GM19239 (cell line): ENCODE data around the gene SLC27A4.

Experiments used
- DNase-seq: peaks from one replicate; pipeline ENCODE4 v3.0.0; 2011; ENCODE audit warnings: low spot score; ENCODE audit not compliant: insufficient read length
- FAIRE-seq: peaks from 2 replicates; lab custom pipeline; 2011; peaks lifted over from hg19 to GRCh38; lab: Jason Lieb, UNC

The SLC27A4 gene

DNA sequence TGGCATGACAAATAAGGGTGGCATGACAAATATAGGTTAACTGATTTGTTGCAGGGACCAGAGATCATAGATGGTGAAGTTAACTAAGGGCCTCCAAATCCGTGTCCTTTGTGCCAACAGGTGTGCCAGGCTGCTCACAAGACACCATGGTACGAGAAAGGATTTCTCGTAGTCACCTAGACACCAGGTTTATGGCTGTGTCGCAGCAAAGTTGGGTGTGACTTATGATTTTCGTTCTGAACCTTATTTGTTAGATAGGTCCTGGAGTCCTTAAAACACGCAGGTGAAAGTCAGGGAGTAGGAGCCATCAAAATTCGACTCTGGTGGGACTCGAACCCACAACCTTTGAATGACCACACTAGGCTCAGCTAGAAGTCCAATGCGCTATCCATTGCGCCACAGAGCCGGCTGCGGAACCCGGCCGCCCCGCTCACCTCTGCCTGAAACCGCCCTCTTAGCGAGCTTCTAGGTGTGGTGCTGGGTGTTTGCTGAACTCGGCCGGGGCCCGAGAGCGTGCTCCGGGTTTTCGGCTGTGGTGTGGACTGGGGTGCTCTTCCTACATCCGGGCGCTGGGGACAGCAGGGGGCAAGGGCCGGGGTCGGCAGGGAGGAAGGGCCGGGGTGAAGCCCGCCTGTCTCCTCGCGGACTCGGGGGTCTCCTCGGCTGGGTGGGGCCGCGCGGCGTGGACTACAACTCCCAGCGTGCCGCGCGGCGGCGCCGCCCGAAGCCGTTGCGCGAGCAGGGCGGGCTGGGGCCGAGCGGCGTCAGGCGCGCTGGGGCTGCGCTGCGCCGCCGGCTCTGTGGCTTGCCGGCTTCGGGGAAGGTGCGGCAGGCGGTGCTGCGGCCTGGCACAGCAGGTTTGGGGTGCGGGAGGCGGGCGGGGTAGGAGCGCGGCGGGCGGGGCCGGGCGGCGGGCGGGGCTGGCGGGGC is at the start of gene SLC27A4:
TSS of gene SLC27A4 (plus strand) at position 767 of the 930 bp plus-strand sequence. CDS start 2,606 bp downstream, outside the sequence.
- DNase-seq, result peak; percentile 95
- FAIRE-seq, result peak; percentile 63

DNA sequence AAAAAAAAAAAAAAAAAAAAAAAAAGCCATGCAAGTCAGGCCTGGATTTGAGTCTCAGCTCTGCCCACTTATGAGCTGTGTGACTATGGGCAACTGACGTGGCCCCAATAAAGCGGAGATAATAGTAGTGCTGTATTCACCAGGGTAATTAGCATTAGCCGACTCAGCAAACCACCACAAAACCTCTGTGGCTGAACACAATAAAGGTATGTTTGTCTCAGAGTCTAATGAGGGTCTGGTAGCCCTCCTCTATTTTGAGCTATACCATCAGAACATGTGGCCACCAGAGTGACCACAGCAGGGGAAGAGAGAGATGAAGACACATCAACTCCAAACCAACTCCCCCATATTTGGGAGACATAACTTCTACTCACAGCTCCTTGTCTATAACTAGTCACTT is 48.3 kb upstream of the SLC27A4 start:
- FAIRE-seq, result no peak
- DNase-seq, result no peak

DNA sequence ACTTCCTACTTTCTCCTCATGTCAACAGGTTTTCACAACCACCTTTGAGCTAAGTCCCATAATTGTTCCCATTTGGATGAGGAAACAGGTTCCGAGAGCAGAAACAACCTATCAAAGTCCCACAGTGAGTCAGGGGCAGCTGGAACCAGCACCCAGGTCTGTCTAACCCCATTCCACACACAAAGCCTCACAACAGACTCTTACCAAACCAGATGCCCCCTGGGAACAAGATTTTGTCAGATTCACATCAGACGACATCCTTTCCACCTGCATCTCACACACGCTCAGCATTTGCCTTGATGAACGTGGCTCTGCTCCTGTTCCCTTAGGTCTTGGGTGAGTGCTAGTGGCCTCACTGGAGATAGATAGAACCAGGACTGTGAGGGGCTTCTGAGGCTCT is 47.2 kb upstream of the SLC27A4 start:
- DNase-seq (no peak), FAIRE-seq (no peak)

DNA sequence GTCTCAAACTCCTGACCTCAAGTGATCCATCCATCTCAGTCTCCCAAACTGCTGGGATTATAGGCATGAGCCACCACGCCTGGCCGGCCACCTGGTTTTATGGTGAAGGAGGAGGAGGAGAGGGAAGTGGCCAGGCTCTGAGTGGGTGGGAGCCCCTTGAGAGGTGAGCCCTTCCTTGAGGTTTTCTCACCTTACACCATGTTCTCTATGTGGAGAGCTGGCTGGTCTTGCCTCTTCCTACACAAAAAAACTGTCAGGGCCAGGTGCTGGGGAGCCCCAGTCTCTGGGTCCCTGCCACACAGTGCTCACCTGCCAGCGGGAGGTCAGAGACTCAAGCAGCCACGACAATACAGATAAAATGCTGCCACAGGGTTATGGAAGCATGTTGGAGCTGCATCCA is 46.2 kb upstream of the SLC27A4 start:
- FAIRE-seq (no peak), DNase-seq (no peak)

DNA sequence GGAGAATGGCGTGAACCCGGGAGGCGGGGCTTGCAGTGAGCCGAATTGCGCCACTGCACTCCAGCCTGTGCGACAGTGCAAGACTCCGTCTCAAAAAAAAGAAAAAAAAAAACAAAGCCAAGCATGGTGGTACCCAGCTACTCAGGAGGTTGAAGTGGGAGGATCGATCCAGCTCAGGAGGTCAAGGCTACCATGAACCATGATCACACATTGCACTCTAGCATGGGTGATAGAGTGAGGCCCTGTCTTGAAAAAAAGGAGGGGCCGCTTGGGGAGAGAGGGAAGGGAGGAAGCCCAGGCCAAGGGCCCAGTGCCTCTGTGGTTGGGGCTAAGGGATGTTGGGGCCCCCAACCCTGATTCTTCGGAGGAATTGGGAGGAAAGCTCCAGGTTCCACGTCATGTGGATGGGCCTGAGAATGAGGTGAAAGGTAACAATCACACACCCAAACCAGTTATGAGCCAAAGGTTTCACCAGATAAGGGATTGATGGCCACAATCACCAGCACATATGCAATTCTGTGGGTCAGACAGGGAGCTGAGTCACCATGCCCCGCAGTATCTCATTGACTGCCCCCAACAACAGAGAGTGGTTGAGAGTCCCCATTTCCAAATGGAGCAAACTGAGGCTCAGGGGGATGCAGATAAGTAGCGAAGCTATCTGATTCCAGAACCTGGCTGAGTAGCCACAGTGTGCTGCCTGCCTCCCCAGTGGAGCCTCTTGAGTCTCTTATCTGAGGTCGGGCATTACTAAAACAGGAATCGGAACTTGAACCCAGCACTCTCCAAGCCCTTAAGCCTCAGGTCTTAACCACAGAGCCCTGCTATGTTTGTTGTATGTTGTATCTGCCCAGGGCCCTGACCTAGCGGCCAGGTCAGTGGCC is 43.7 kb upstream of the SLC27A4 start:
- DNase-seq, result no peak
- FAIRE-seq, result no peak

DNA sequence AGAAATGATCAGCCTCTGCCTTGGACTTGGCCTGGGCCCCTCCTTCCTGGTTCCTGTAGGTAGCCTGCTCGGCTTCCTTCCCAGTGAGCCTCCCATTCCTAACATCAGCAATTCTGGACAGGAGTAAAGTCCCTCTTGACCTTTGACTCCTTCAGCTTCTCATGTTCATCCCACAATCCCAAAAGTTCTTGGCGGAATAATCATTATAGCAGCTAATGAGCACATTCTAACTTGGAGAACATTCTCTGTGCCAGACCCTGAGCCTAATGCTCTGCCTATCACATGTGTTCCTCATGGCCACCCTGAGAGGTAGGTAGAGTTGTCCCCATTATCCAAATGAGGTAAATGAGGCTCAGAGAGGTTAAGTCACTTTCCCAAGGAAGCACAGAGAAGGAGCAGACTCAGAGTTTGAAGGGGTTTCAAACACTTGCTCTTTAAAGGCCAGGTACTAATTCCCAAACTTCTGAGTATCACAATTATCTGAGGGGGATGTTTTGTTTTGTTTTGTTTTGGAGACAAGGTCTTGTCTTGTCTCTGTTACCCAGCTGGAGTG is 43.0 kb upstream of the SLC27A4 start:
- FAIRE-seq (no peak), DNase-seq (no peak)

DNA sequence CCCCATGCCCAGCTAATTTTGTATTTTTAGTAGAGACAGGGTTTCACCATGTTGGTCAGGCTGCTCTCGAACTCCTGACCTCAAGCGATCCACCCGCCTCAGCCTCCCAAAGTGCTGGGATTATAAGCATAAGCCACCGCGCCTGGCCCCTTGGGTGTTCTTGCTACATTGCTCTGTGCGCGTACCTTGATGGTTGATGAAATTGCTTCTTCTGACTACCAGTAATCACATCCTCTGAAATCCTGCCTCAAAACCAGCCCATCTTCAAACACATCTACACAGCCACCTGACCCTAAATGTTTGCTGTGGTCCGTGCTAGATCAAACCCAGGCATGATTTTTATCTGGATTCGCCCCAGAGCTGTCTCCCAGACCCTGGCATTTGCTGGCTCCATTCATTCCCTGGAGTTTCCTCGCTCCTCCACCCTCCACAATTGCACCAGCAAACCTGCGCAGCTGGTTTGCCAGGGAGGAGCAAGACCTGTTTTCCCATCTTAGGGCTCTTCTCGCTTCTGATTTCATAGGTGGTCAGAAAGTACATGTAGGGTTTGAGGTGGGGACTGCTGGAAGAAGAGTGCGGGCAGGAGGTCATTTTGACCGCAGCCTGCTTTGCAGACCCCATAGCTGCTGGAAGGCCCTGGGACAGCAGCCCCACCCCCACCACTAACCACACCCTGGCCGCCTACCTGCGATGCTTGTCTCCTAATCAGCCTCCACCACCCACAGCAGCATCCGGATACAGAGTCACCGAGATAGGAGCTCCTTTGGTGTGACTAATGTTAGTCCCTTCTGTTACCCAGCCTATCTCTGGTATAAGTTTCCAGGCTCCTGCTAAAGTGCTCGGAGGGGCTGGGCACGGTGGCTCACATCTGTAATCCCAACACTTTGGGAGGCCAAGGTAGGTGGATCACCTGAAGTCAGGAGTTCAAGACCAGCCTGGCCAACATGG is 41.5 kb upstream of the SLC27A4 start:
- FAIRE-seq (no peak), DNase-seq (no peak)

DNA sequence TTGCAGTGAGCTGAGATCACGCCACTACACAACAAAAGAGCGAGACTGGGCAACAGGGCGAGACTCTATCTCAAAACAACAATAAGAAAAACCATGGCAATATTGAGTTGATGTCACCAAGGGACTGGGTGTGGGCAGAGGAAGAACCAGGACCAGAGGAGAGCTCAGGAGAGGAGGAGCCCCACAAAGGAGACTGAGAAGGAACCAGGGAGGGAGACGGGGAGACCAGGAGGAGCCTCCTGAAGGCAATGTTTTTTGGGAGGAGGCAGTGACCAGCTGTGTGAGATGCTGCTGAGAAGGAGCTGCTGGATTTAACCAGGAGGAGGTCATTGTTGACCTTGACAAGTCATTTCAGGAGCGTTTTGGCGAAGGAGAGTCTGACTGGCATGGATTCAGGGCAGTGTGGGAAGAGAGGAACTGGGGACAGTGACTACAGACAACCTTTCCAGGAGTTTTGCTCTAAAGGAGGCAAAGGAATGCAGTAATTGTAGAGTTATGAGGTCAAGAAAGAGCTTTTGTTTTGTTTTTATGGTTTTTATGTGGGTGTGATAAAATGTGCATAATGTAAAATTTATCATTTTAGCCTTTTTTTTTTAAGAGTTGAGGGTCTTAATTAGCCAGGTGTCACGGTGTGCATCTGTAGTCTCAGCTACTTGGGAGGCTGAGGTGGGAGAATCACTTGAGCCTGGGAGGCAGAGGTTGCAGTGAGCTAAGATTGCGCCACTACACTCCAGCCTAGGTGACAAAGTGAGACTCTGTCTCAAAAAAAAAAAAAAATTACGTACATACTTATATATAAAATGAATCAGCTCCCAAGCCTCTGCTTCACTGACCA is 36.0 kb upstream of the SLC27A4 start:
- DNase-seq (no peak), FAIRE-seq (no peak)

DNA sequence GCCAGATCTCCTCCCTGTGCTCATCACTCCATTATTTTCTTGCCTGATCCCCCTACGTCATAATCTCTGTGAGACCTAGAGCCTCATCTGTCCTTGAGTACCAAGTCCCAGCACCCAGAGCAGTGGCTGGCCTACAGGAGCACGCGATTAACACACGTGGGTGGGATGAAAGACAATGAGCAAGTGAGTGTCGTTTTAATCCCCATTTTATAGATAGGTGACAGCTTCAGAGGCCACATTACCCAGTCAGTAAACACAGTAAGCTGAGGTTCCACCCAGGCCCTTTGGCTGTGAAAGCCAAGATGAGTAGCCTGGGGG is 35.4 kb upstream of the SLC27A4 start:
- no peak for DNase-seq

DNA sequence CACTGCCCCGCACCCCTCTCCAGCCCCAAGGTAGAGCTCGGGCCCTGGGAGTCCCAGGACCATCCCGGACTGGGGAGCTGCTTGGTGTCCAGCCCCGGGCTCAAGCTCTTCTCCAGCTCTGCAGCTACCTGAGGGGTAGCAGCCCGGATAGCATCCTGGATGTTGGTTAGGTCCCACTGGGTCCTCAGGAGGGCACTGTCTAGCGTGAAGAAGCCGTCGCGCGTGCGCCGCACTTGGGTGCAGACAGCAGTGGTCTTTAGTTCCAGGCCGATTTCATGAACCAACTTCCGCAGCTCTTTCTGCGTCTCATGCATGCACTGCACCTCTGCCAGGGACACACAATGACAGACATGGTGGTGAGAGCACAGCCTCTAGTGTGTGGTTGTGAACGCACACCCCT is 30.8 kb upstream of the SLC27A4 start:
- no peak for DNase-seq
- no peak for FAIRE-seq

More for the DNA sequence above, 35.4 kb upstream of the SLC27A4 start:
- FAIRE-seq, result no peak

DNA sequence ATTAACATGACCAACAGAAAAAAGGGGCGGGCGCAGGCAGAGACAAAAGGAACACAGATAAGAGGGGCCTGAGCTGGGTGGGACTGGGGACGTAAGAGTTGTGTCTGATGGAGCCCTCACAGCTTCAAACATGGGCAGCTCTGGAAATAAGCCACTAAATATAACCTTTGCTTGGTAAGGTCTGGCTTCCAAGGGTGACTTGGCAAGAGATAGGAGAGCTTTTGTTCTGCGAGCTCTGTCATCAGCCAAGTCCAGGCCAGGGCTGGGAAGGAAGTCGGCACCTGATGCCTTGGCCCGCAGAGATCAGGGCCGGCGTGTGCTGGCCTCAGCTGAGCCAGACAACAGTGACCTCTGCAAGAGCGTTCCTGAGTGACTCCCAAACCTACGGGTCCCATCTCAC is 29.9 kb upstream of the SLC27A4 start:
- no peak for DNase-seq
- no peak for FAIRE-seq

DNA sequence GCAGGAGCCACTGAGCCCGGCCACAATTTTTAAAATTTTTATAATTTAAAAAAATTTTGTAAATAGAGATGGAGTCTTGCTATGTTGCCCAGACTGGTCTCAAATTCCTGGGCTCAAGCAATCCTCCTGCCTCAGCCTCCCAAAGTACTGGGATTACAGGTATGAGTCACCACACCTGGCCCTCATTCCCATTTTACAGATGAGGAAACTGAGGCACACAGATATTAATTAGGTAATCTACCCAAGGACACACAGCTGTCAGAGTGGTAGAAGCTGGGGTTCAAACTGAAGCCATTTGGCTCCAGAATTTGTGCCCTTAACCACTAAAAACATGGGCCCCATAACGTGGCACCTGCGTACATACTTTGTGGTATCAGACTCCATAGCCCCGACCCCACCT is 25.6 kb upstream of the SLC27A4 start:
- no peak for DNase-seq

DNA sequence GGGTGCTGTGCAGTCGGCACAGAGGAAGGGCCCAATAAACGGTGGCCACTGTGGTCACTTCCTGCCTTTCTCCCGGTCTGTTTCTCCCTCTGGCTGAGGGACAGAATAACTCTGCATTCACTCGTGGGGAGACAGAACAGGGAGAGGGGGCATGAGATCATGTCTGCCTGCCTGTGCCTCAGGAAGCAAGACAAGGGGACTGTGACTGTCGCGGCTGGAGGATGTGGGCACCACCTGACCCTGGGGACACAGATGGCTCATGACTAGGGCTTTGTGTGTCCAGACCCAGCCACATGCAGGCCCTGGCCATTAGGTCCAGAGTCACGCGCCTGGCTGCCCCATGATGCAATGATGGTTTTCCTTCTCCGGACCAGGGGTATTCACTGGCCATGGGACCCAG is 23.9 kb upstream of the SLC27A4 start:
- no peak for DNase-seq
- no peak for FAIRE-seq

More for the DNA sequence above, 25.6 kb upstream of the SLC27A4 start:
- no peak for FAIRE-seq

DNA sequence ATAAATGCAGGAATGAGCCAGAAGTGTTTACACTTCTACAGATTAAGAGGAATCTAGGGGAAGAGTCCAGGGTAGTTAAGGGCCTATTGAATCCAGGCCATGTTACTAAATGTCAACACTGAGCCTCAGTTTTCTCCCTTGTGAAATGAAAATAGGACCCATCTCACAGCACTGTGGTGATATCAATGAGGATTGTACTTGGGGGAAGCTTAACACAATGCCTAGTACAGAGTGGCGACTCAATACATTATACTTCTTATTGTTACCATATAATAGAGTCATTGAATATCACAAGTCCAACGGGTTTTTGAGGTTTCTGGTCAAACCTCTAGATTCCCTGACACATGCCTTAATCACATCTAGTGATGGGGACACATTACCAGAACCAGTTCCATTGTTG is 22.7 kb upstream of the SLC27A4 start:
- FAIRE-seq (no peak), DNase-seq (no peak)

DNA sequence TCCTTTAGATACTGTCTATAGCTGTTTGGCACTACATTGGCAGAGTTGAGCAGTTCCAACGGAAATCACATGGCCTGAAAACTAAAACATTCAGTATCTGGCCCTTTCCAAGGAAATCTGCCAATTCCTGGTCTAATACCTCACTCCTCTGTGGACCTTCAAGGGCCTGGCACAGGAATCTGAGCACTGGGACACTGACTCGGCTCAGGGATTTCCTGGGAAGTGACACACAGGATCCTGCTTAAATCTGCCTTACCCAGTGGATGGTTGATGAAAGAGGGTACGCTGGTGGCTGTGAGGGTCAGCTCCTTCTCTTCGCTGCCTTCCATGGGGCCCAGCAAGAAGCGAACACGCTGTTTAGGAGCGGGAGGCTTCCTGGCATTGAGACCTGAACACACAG is 19.0 kb upstream of the SLC27A4 start:
- FAIRE-seq, result no peak
- no peak for DNase-seq

DNA sequence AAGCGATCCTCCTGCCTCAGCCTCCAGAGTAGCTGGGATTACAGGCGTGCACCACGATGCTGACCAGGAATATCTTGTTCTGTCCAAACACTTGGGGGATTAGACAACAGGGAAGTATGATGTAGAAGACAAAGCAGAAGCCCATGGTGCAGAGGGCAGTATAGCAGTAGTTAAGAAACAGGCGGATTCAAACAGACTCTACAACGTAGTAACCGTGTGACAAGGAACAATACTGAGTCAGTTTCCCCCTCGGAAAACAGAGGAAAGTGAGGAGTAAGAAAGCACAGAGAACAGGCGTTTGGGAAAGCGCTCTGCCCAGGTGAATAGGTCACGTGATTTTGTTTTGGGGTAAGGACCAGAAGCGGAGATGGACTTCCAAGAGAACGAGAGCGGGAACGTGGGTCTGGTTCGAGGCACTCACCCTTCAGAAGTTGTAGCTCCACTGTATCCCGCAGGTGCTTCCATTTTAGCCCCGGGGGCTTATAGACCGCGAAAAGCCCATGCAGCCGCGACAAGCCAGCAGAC is 18.4 kb upstream of the SLC27A4 start:
- FAIRE-seq (no peak), DNase-seq (no peak)

DNA sequence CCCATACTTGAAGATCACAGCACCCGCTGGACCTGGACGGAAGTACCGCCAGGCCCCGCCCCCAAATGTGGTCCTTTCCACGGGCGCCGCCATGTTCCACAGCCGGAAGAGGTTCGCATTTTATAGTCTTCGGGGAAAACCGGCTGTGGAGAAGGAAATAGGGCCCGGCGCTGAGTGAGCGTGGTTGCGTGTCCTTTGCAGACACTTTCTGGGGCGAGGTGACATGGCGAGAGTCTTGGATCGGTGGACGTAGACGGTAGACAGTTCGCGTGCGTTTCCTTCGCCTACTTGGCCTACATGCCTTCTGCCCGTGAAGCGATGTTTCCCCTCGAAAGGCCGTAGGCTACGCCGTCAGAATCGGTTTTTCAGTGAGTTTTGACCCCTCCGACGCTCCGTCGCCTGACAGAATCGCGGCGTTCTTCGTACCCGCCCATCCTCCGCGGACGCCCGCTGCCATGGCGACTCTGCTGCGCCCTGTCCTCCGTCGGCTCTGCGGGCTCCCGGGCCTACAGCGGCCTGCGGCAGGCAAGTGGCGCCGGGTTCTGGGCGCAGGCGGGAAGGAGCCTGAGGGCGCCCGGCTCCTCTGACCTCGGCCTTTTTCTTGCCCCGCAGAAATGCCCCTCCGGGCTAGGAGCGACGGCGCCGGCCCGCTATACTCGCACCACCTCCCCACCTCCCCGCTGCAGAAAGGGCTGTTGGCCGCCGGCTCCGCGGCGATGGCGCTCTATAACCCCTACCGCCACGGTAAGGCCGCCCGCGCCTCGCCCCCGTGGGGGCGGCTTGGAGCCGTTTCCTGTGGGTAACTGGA is 17.7 kb upstream of the SLC27A4 start, which contains the start of the genes COQ4 and TRUB2:
TSS of gene COQ4 (plus strand) at position 436 of the 808 bp plus-strand sequence. CDS start at position 456, 20 bp downstream.
TSS of gene TRUB2 (minus strand) at position 44 of the 808 bp plus-strand sequence. CDS start at position 5, 39 bp downstream.
- DNase-seq, result peak; percentile 89
- peak; percentile 85 for FAIRE-seq
